IMR-90 (cell line): ENCODE measurements around the gene NMUR1. TPM values are rescaled to one million over a fixed set of nuclear protein-coding genes. Genes with fewer than 3 reads are reported as not detected.

Source experiments
- ATAC-seq: fragments of 200-7000 bp; cut with Tn5 transposase; 2 replicates; pipeline ENCODE4 v1.9.1; 2020; ENCODE audit warnings: low read depth, mild to moderate bottlenecking, moderate library complexity
- BruUV-seq: library from RNA; stranded (reverse); fragments of 400-500 nt; replicated peaks from 2 replicates; lab custom pipeline; 2021; lab: Mats Ljungman, UMichigan
- CTCF ChIA-PET: fragments of 300-600 bp; formaldehyde crosslinking; extraction: SDS; loops from one replicate; lab custom pipeline; 2021; ENCODE audit warnings: antibody characterized with exemption; lab: Yijun Ruan, JAX
- POLR2A ChIA-PET: fragments of 300-600 bp; sonication (Branson Sonifier 250); formaldehyde crosslinking; loops from one replicate; lab custom pipeline; 2022; ENCODE audit warnings: antibody characterized with exemption; ENCODE audit not compliant: unreplicated experiment; lab: Charles Lee
- DNase-seq: peaks from one replicate; pipeline ENCODE4 v3.0.0; 2013
- H2AFZ ChIP-seq: replicated peaks from 2 replicates; pipeline ENCODE3; 2013; ENCODE audit warnings: low read length, mild to moderate bottlenecking; ENCODE audit not compliant: poor library complexity
- H2AK5ac ChIP-seq: 2 replicates; pipeline ENCODE4 v1.6.1; 2013; ENCODE audit warnings: low read depth, low read length, inconsistent platforms
- H2AK9ac ChIP-seq: replicated peaks from 2 replicates; pipeline ENCODE3; 2013; ENCODE audit warnings: mild to moderate bottlenecking, low read depth, low read length, moderate library complexity; ENCODE audit not compliant: poor library complexity
- H2BK120ac ChIP-seq: 2 replicates; pipeline ENCODE4 v1.6.1; 2013; ENCODE audit warnings: low read depth, low read length, inconsistent platforms
- H2BK15ac ChIP-seq: 3 replicates; pipeline ENCODE4 v1.6.1; 2013; ENCODE audit warnings: low read depth, low read length, inconsistent platforms
- H2BK20ac ChIP-seq: 2 replicates; pipeline ENCODE4 v1.6.1; 2013; ENCODE audit warnings: low read depth, mild to moderate bottlenecking, inconsistent platforms, low read length, moderate library complexity
- H2BK5ac ChIP-seq: 2 replicates; pipeline ENCODE4 v1.6.1; 2013; ENCODE audit warnings: mild to moderate bottlenecking, low read depth, low read length, inconsistent platforms; ENCODE audit not compliant: poor library complexity, severe bottlenecking
- H3K14ac ChIP-seq: replicated peaks from 2 replicates; pipeline ENCODE4 v1.6.1; 2013; ENCODE audit warnings: low read depth, low read length, inconsistent platforms
- H3K18ac ChIP-seq: 2 replicates; pipeline ENCODE4 v1.6.1; 2013; ENCODE audit warnings: low read depth, low read length, control low read depth
- H3K23ac ChIP-seq: 2 replicates; pipeline ENCODE4 v1.6.1; 2013; ENCODE audit warnings: low read depth, low read length, inconsistent platforms
- H3K27ac ChIP-seq: 2 replicates; pipeline ENCODE4 v1.5.1; 2013; ENCODE audit warnings: mild to moderate bottlenecking, control low read depth, low read length; ENCODE audit not compliant: insufficient read depth
- H3K27me3 ChIP-seq: 2 replicates; pipeline ENCODE4 v1.6.1; 2013; ENCODE audit warnings: low read length; ENCODE audit not compliant: control insufficient read depth, insufficient read depth
- H3K36me3 ChIP-seq: 2 replicates; pipeline ENCODE4 v1.6.1; 2013; ENCODE audit warnings: low read length, mixed read lengths; ENCODE audit not compliant: control insufficient read depth, insufficient read depth
- H3K4ac ChIP-seq: 2 replicates; pipeline ENCODE4 v1.6.1; 2013; ENCODE audit warnings: low read depth, low read length, inconsistent platforms
- H3K4me1 ChIP-seq: 2 replicates; pipeline ENCODE4 v1.6.1; 2013; ENCODE audit warnings: low read length, mixed read lengths; ENCODE audit not compliant: control insufficient read depth, insufficient read depth
- H3K4me2 ChIP-seq: 2 replicates; pipeline ENCODE4 v1.6.1; 2013; ENCODE audit warnings: low read depth, mild to moderate bottlenecking, control low read depth, low read length, moderate library complexity
- H3K4me3 ChIP-seq: 2 replicates; pipeline ENCODE4 v1.5.1; 2013; ENCODE audit warnings: low read depth, mild to moderate bottlenecking, control low read depth, low read length, moderate library complexity; ENCODE audit not compliant: insufficient read depth
- H3K56ac ChIP-seq: 2 replicates; pipeline ENCODE4 v1.6.1; 2013; ENCODE audit warnings: low read length, inconsistent platforms; ENCODE audit not compliant: insufficient read depth; ENCODE audit errors: extremely low read depth
- H3K79me1 ChIP-seq, 2 experiments: 2 replicates each; pipeline ENCODE4 v1.6.1; 2013; ENCODE audit warnings: low read length in 2 of 2, inconsistent platforms in 1 of 2, low read depth in 1 of 2
- H3K9ac ChIP-seq: 2 replicates; pipeline ENCODE4 v1.6.1; 2013; ENCODE audit warnings: low read depth, low read length, control low read depth
- H3K9me1 ChIP-seq: 2 replicates; pipeline ENCODE4 v1.6.1; 2013; ENCODE audit warnings: low read length, inconsistent platforms; ENCODE audit not compliant: insufficient read depth
- H3K9me3 ChIP-seq: 2 replicates; pipeline ENCODE4 v1.6.1; 2013; ENCODE audit warnings: low read length; ENCODE audit not compliant: control insufficient read depth, insufficient read depth
- H4K20me1 ChIP-seq: 2 replicates; pipeline ENCODE4 v1.6.1; 2013; ENCODE audit warnings: low read length, inconsistent platforms; ENCODE audit not compliant: insufficient read depth
- H4K5ac ChIP-seq: 2 replicates; pipeline ENCODE4 v1.6.1; 2013; ENCODE audit warnings: mild to moderate bottlenecking, low read depth, low read length, control low read depth
- H4K8ac ChIP-seq, 2 experiments: 2 replicates each; pipeline ENCODE4 v1.6.1; 2013; ENCODE audit warnings: low read depth in 2 of 2, low read length in 2 of 2, control low read depth in 1 of 2, inconsistent platforms in 1 of 2
- H4K91ac ChIP-seq: 2 replicates; pipeline ENCODE4 v1.6.1; 2013; ENCODE audit warnings: low read depth, low read length, inconsistent platforms; ENCODE audit not compliant: insufficient read depth
- BHLHE40 ChIP-seq: fragments of 150-350 bp; IDR thresholded peaks from 2 replicates; pipeline ENCODE4 v1.6.1; 2016; ENCODE audit warnings: mild to moderate bottlenecking, low read depth, low read length
- CEBPB ChIP-seq: IDR thresholded peaks from 2 replicates; pipeline ENCODE4 v1.6.1; 2012; ENCODE audit warnings: low read depth, low read length, improper control_type of control experiment
- CHD1 ChIP-seq: IDR thresholded peaks from 2 replicates; pipeline ENCODE4 v1.6.1; 2012; ENCODE audit warnings: low read depth, low read length, improper control_type of control experiment
- CTCF ChIP-seq: conservative IDR thresholded peaks from 2 replicates; pipeline ENCODE4 v1.5.1; 2012; ENCODE audit warnings: mild to moderate bottlenecking, low read depth, low read length, improper control_type of control experiment
- ELK1 ChIP-seq: fragments of 150-350 bp; IDR thresholded peaks from 2 replicates; pipeline ENCODE4 v1.6.1; 2016; ENCODE audit warnings: low read depth, mild to moderate bottlenecking, low read length, moderate library complexity, borderline replicate concordance
- FOS ChIP-seq: fragments of 150-350 bp; IDR thresholded peaks from 2 replicates; pipeline ENCODE4 v1.6.1; 2016; ENCODE audit warnings: low read depth, low read length
- MAFK ChIP-seq: IDR thresholded peaks from 2 replicates; pipeline ENCODE4 v1.6.1; 2012; ENCODE audit warnings: low read depth, low read length, improper control_type of control experiment
- MAZ ChIP-seq: IDR thresholded peaks from 2 replicates; pipeline ENCODE4 v1.6.1; 2012; ENCODE audit warnings: low read depth, mild to moderate bottlenecking, low read length, improper control_type of control experiment, moderate library complexity, borderline replicate concordance
- MXI1 ChIP-seq: IDR thresholded peaks from 2 replicates; pipeline ENCODE4 v1.6.1; 2012; ENCODE audit warnings: low read depth, mild to moderate bottlenecking, low read length, moderate library complexity, borderline replicate concordance
- NFE2L2 ChIP-seq: fragments of 150-350 bp; IDR thresholded peaks from 2 replicates; pipeline ENCODE4 v1.6.1; 2016; ENCODE audit warnings: low read depth, mild to moderate bottlenecking, low read length
- POLR2A ChIP-seq: IDR thresholded peaks from 2 replicates; pipeline ENCODE4 v1.6.1; 2012; ENCODE audit warnings: mild to moderate bottlenecking, low read depth, low read length
- RAD21 ChIP-seq: IDR thresholded peaks from 2 replicates; pipeline ENCODE4 v1.6.1; 2012; ENCODE audit warnings: low read length, improper control_type of control experiment
- RCOR1 ChIP-seq: IDR thresholded peaks from 2 replicates; pipeline ENCODE4 v1.6.1; 2012; ENCODE audit warnings: mild to moderate bottlenecking, low read length, improper control_type of control experiment; ENCODE audit not compliant: insufficient replicate concordance
- RFX5 ChIP-seq: IDR thresholded peaks from 2 replicates; pipeline ENCODE4 v1.8.0; 2012; ENCODE audit warnings: low read depth, mild to moderate bottlenecking, low read length, moderate library complexity
- SMC3 ChIP-seq: fragments of 150-350 bp; IDR thresholded peaks from 2 replicates; pipeline ENCODE4 v1.6.1; 2016; ENCODE audit warnings: low read depth, mild to moderate bottlenecking, antibody characterized with exemption, low read length, moderate library complexity
- USF2 ChIP-seq: fragments of 150-350 bp; IDR thresholded peaks from 2 replicates; pipeline ENCODE4 v1.6.1; 2017; ENCODE audit warnings: mild to moderate bottlenecking, antibody characterized with exemption, low read length, low read depth
- WGBS, 2 experiments: methylation state at CpG; one replicate each; pipeline versions ENCODE4 v1.1.5 to v1.1.7; 2013; ENCODE audit warnings: missing lambda C conversion rate in 2 of 2; ENCODE audit not compliant: insufficient read length in 1 of 2; ENCODE audit errors: extremely low coverage in 2 of 2; 5-methylcytosine and 5-hydroxymethylcytosine counted together
- dilution Hi-C: fragments of 300-500 bp; cut with HindIII; formaldehyde crosslinking; loops from one replicate; pipeline ENCODE4 v1.14.3; 2018; ENCODE audit warnings: low sequenced_read_pairs; ENCODE audit not compliant: unreplicated experiment
- in situ Hi-C: fragments of 300-500 bp; cut with MboI; formaldehyde crosslinking; loops from 3 replicates; pipeline ENCODE4 v1.14.3; 2019; ENCODE audit warnings: low sequenced_read_pairs, inconsistent platforms, mixed read lengths
- intact Hi-C: fragments of 100-400 bp; cut with micrococcal nuclease; formaldehyde crosslinking; loops from 2 replicates; pipeline ENCODE4 v1.10.0; 2022
- polyA plus RNA-seq, 3 experiments: library from polyadenylated mRNA; depleted of rRNA; stranded (reverse); fragments of >200 nt; gene quantifications; 2 replicates each; pipeline ENCODE4 v1.2.3, GENCODE V29; 2012; ENCODE audit warnings: low replicate concordance in 1 of 3
- total RNA-seq: library from RNA; depleted of rRNA; stranded (reverse); fragments of >200 nt; gene quantifications from 2 replicates; pipeline ENCODE4 v1.2.3, GENCODE V29; 2012

Gene NMUR1
- total and polyA plus RNA-seq, 2 of the 4 experiments (the other 2 are of a cell fraction) = not detected

GRCh38 chr2:231567159-231567558, 36.9 kb upstream of the NMUR1 start:
- dilution Hi-C loops = no loop called here
- no peak for DNase-seq
- Histone ChIP-seq H2BK20ac (no peak overlapping the region), H3K4me3 (no peak overlapping the region), H2BK120ac (no peak overlapping the region), H4K8ac (no peak overlapping the region), H3K4me1 (no peaks in the 10 kb centered on the region), H3K18ac (no peak overlapping the region), H4K91ac (no peak overlapping the region), H2BK5ac (no peak overlapping the region), H3K9ac (no peak overlapping the region), H4K20me1 (no peaks in the 10 kb centered on the region), H3K79me1 (no peaks in the 10 kb centered on the region), H3K36me3 (no peaks in the 10 kb centered on the region), H3K23ac (no peak overlapping the region), H3K9me3 (no peaks in the 10 kb centered on the region), H3K14ac (no peak overlapping the region), H3K56ac (no peak overlapping the region), H3K27me3 (peaks cover 7% of the 10 kb centered on the region; the same call in 1 of the 2 replicates), H3K4me2 (no peak overlapping the region), H2AK5ac (no peak overlapping the region), H4K5ac (no peak overlapping the region), H3K9me1 (no peaks in the 10 kb centered on the region), H3K27ac (no peak overlapping the region), H2BK15ac (no peak overlapping the region), H2AK9ac (no peak overlapping the region), H3K4ac (no peak overlapping the region), H2AFZ (no peak overlapping the region)
- WGBS, 2 experiments = 36% methylated on average over 2 of the region's 3 CpGs; no CpG with 5 or more reads in 1 of the 2 experiments
- POLR2A ChIA-PET = no interaction called here
- no TSS peak for BruUV-seq
- intact Hi-C loops = no loop called here
- CTCF ChIA-PET = interaction anchor here (0.7 to 1.9 kb wide), 2 partner anchors 34 to 147 kb away, joined by 3 to 8 read pairs; no protein-coding TSS in a partner anchor
- in situ Hi-C loops = no loop called here
- ATAC-seq = no peak
- TF ChIP-seq CEBPB (no peak), SMC3 (no peak), MAFK (no peak), RFX5 (no peak), CHD1 (no peak), RCOR1 (no peak), MAZ (no peak), NFE2L2 (no peak), BHLHE40 (no peak), POLR2A (no peak), ELK1 (no peak), USF2 (no peak), RAD21 (no peak), MXI1 (no peak), CTCF (no peak), FOS (no peak)
